HEK293 (cell line): ENCODE results near the gene SPATA24.
"Not testable (repeated sequence)": the region's sequence is repeated elsewhere in the genome, so short reads cannot be mapped to it uniquely, and the experiment has no call there.

Experiments
- CTCF ChIA-PET: fragments of 350-600 bp; formaldehyde crosslinking; extraction: SDS; loops from one replicate; lab custom pipeline; 2021; ENCODE audit warnings: antibody characterized with exemption; lab: Yijun Ruan, JAX
- POLR2A ChIA-PET: fragments of 300-600 bp; formaldehyde crosslinking; extraction: SDS; loops from one replicate; lab custom pipeline; 2020; ENCODE audit warnings: antibody characterized with exemption, inconsistent platforms; lab: Yijun Ruan, JAX
- H3K27ac ChIP-seq: fragments of 200-500 bp; sonication (Bioruptor generic); 2 replicates; pipeline ENCODE4 v1.5.1; 2014; ENCODE audit warnings: low read depth, low read length, control low read depth, inconsistent platforms; ENCODE audit errors: extremely low read depth
- H3K36me3 ChIP-seq, 2 experiments: fragments of 200-500 bp in 1 of 2; sonication (Bioruptor generic) in 1 of 2; 1 replicate in 1 of 2; 2 replicates in 1 of 2; pipeline ENCODE4 v1.5.1; 2014 to 2017; ENCODE audit warnings: inconsistent platforms in 2 of 2, low read length in 2 of 2; ENCODE audit not compliant: control insufficient read depth in 2 of 2, insufficient read depth in 1 of 2
- H3K4me1 ChIP-seq: fragments of 200-500 bp; sonication (Bioruptor generic); 2 replicates; pipeline ENCODE4 v1.5.1; 2014; ENCODE audit warnings: mild to moderate bottlenecking, low read length, inconsistent platforms; ENCODE audit not compliant: control insufficient read depth, insufficient read depth
- H3K4me3 ChIP-seq: 2 replicates; pipeline ENCODE4 v1.5.1; 2011; ENCODE audit warnings: low read depth, mild to moderate bottlenecking, control low read depth, low read length, moderate library complexity
- H3K9me3 ChIP-seq: fragments of 200-500 bp; sonication (Bioruptor generic); 2 replicates; pipeline ENCODE4 v1.5.1; 2014; ENCODE audit warnings: low read depth, low read length, inconsistent platforms; ENCODE audit not compliant: control insufficient read depth, insufficient read depth
- OSR2 ChIP-seq: fragments of 450-650 bp; formaldehyde crosslinking; IDR thresholded peaks from 2 replicates; pipeline ENCODE4 v1.5.1; 2016; ENCODE audit warnings: missing biosample characterization, missing genetic modification characterization
- PATZ1 ChIP-seq: fragments of 450-650 bp; formaldehyde crosslinking; IDR thresholded peaks from 2 replicates; pipeline ENCODE4 v1.5.1; 2016; ENCODE audit warnings: missing biosample characterization, missing genetic modification characterization
- ZFP3 ChIP-seq: fragments of 450-650 bp; formaldehyde crosslinking; IDR thresholded peaks from 2 replicates; pipeline ENCODE4 v1.5.1; 2016; ENCODE audit warnings: low read depth, missing biosample characterization, missing genetic modification characterization
- ZNF140 ChIP-seq: fragments of 450-650 bp; formaldehyde crosslinking; IDR thresholded peaks from 2 replicates; pipeline ENCODE4 v1.5.1; 2016; ENCODE audit warnings: missing biosample characterization, missing genetic modification characterization
- ZNF146 ChIP-seq: fragments of 450-650 bp; formaldehyde crosslinking; IDR thresholded peaks from 2 replicates; pipeline ENCODE4 v1.5.1; 2016; ENCODE audit warnings: missing biosample characterization, missing genetic modification characterization
- ZNF169 ChIP-seq: fragments of 450-650 bp; formaldehyde crosslinking; IDR thresholded peaks from 2 replicates; pipeline ENCODE4 v1.5.1; 2016; ENCODE audit warnings: missing biosample characterization, missing genetic modification characterization
- ZNF184 ChIP-seq: fragments of 450-650 bp; IDR thresholded peaks from 2 replicates; pipeline ENCODE4 v1.5.1; 2018; ENCODE audit warnings: missing biosample characterization, mild to moderate bottlenecking, missing genetic modification characterization
- ZNF221 ChIP-seq: fragments of 450-650 bp; formaldehyde crosslinking; IDR thresholded peaks from 2 replicates; pipeline ENCODE4 v1.5.1; 2017; ENCODE audit warnings: missing biosample characterization, missing genetic modification characterization, borderline replicate concordance
- ZNF37A ChIP-seq: fragments of 450-650 bp; IDR thresholded peaks from 2 replicates; pipeline ENCODE4 v1.5.1; 2018; ENCODE audit warnings: missing biosample characterization, missing genetic modification characterization
- ZNF624 ChIP-seq: fragments of 450-650 bp; formaldehyde crosslinking; IDR thresholded peaks from 2 replicates; pipeline ENCODE4 v1.5.1; 2017; ENCODE audit warnings: missing biosample characterization, missing genetic modification characterization
- ZNF776 ChIP-seq: fragments of 450-650 bp; formaldehyde crosslinking; IDR thresholded peaks from 2 replicates; pipeline ENCODE4 v1.5.0; 2017; ENCODE audit warnings: missing biosample characterization, missing genetic modification characterization, borderline replicate concordance
- ZNF843 ChIP-seq: fragments of 450-650 bp; formaldehyde crosslinking; IDR thresholded peaks from 2 replicates; pipeline ENCODE4 v1.5.1; 2016; ENCODE audit warnings: missing biosample characterization, missing genetic modification characterization
- TF ChIP-seq, protein P1 (sequence below): fragments of 450-650 bp; formaldehyde crosslinking; IDR thresholded peaks from 2 replicates; pipeline ENCODE4 v1.5.1; 2016; ENCODE audit warnings: missing biosample characterization, missing genetic modification characterization, borderline replicate concordance
- TF ChIP-seq, protein P2 (sequence below): IDR thresholded peaks from 2 replicates; pipeline ENCODE4 v1.6.1; 2011; ENCODE audit warnings: mild to moderate bottlenecking, low read depth, low read length, borderline replicate concordance
- TF ChIP-seq, protein P3 (sequence below): fragments of 450-650 bp; formaldehyde crosslinking; IDR thresholded peaks from 2 replicates; pipeline ENCODE4 v1.5.0; 2017; ENCODE audit warnings: missing biosample characterization, missing genetic modification characterization, borderline replicate concordance

The SPATA24 gene

GRCh38 chr5:139443831-139444453 lies 40.1 kb upstream of the SPATA24 start:
- Histone ChIP-seq H3K4me3 (no peak overlapping the region), H3K9me3 (no peaks in the 10 kb centered on the region), H3K4me1 (no peaks in the 10 kb centered on the region), H3K36me3 (no peaks in the 10 kb centered on the region)
- POLR2A ChIA-PET, result no interaction called here
- CTCF ChIA-PET, result interaction anchor here (1.2 to 1.4 kb wide), 2 partner anchors 41 to 70 kb away, joined by 3 read pairs; no protein-coding TSS in a partner anchor
- TF ChIP-seq PATZ1 (no peak), ZNF140 (tag by site-specific recombination) (no peak), ZNF221 (tag by site-specific recombination) (no peak), ZNF843 (no peak), ZNF624 (no peak), ZNF184 (tag by site-specific recombination) (no peak), ZFP3 (tag by site-specific recombination) (no peak), ZNF776 (no peak), OSR2 (no peak), ZNF146 (no peak), ZNF169 (tag by site-specific recombination) (no peak), ZNF37A (tag by site-specific recombination) (no peak)
- TF ChIP-seq, protein P1, sequence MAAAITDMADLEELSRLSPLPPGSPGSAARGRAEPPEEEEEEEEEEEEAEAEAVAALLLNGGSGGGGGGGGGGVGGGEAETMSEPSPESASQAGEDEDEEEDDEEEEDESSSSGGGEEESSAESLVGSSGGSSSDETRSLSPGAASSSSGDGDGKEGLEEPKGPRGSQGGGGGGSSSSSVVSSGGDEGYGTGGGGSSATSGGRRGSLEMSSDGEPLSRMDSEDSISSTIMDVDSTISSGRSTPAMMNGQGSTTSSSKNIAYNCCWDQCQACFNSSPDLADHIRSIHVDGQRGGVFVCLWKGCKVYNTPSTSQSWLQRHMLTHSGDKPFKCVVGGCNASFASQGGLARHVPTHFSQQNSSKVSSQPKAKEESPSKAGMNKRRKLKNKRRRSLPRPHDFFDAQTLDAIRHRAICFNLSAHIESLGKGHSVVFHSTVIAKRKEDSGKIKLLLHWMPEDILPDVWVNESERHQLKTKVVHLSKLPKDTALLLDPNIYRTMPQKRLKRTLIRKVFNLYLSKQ, result no peak
- TF ChIP-seq, protein P2, sequence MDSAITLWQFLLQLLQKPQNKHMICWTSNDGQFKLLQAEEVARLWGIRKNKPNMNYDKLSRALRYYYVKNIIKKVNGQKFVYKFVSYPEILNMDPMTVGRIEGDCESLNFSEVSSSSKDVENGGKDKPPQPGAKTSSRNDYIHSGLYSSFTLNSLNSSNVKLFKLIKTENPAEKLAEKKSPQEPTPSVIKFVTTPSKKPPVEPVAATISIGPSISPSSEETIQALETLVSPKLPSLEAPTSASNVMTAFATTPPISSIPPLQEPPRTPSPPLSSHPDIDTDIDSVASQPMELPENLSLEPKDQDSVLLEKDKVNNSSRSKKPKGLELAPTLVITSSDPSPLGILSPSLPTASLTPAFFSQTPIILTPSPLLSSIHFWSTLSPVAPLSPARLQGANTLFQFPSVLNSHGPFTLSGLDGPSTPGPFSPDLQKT, result no peak
- TF ChIP-seq, protein P3, sequence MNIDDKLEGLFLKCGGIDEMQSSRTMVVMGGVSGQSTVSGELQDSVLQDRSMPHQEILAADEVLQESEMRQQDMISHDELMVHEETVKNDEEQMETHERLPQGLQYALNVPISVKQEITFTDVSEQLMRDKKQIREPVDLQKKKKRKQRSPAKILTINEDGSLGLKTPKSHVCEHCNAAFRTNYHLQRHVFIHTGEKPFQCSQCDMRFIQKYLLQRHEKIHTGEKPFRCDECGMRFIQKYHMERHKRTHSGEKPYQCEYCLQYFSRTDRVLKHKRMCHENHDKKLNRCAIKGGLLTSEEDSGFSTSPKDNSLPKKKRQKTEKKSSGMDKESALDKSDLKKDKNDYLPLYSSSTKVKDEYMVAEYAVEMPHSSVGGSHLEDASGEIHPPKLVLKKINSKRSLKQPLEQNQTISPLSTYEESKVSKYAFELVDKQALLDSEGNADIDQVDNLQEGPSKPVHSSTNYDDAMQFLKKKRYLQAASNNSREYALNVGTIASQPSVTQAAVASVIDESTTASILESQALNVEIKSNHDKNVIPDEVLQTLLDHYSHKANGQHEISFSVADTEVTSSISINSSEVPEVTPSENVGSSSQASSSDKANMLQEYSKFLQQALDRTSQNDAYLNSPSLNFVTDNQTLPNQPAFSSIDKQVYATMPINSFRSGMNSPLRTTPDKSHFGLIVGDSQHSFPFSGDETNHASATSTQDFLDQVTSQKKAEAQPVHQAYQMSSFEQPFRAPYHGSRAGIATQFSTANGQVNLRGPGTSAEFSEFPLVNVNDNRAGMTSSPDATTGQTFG (tag by site-specific recombination), result no peak
- TF ChIP-seq, all 188 proteins: peak for 0
- H3K27ac ChIP-seq, result no peak overlapping the region

- not testable (repeated sequence) for H3K4me1 ChIP-seq, H3K9me3 ChIP-seq, H3K4me3 ChIP-seq, H3K27ac ChIP-seq
- ChIA-PET POLR2A (interaction anchor here (1.2 to 1.9 kb wide), 3 partner anchors 10 to 34 kb away, joined by 4 to 11 read pairs (median 5); no protein-coding TSS in a partner anchor), CTCF (interaction anchor here (0.7 to 4.2 kb wide), 3 partner anchors 17 to 77 kb away, joined by 3 to 28 read pairs (median 4); no protein-coding TSS in a partner anchor)
- H3K36me3 ChIP-seq, result peaks cover 14% of the 10 kb centered on the region in 2 experiments; a peak in 2 of 3 replicates
Observed at GRCh38 chr5:139440416-139440815, 36.5 kb upstream of the SPATA24 start.
